GM12875 (cell line): ENCODE data around the gene FGGY.

Experiments
- H3K4me3 ChIP-seq: one replicate; pipeline ENCODE4 v1.5.1; 2011; ENCODE audit warnings: low read depth, low read length, control low read depth
- CTCF ChIP-seq: IDR thresholded peaks from 2 replicates; pipeline ENCODE4 v1.5.1; 2011; ENCODE audit warnings: low read depth, mild to moderate bottlenecking, control low read depth, inconsistent platforms, low read length, moderate library complexity, borderline replicate concordance; ENCODE audit not compliant: insufficient read depth

Gene FGGY

GRCh38 chr1:59333626-59334277 is 36.9 kb downstream of the FGGY start:
- no peak for TF ChIP-seq CTCF
- no peak overlapping the region for H3K4me3 ChIP-seq

DNA sequence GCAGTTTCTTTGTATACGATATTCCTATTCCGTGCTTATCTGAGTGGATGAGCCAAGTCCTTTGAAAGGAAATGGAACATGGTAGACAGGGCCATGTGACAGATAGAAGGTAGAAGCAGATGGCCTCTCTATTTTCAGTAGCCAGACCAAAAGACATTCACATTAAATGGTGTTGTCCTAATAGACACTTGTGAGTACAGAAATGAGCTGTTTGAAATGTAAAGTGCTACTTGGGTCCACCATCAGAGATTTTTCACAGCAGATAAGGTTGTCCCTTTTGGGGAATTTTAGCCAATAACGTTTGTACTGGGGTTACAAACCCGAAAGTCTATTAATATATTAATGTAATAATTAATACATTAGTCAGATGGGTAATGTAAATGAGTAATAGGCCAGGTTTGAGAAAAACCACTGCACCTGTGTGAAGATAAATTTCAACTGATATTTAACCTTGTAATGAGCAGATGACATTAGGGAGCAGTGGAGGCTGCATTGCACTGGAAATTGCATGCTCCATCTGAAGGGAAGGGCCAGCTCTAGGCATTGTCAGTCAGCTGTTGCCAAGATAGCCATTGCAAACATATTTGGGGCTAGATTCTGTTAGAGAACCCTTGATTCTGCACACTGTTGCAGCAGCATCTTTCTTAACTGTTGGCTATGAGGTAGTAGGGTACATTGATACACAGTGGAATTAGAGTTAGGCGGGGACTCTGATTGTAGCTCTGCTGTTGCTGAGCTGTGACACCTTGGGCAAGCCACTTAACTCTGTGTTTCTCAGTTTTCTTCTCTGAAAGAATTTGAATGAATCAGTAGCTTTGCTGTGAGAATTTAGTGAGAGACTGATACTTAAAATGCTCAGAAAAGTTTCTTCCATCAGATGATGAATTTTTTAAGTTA is 43.8 kb downstream of the FGGY start:
- H3K4me3 ChIP-seq: no peak overlapping the region
- no peak for TF ChIP-seq CTCF

DNA sequence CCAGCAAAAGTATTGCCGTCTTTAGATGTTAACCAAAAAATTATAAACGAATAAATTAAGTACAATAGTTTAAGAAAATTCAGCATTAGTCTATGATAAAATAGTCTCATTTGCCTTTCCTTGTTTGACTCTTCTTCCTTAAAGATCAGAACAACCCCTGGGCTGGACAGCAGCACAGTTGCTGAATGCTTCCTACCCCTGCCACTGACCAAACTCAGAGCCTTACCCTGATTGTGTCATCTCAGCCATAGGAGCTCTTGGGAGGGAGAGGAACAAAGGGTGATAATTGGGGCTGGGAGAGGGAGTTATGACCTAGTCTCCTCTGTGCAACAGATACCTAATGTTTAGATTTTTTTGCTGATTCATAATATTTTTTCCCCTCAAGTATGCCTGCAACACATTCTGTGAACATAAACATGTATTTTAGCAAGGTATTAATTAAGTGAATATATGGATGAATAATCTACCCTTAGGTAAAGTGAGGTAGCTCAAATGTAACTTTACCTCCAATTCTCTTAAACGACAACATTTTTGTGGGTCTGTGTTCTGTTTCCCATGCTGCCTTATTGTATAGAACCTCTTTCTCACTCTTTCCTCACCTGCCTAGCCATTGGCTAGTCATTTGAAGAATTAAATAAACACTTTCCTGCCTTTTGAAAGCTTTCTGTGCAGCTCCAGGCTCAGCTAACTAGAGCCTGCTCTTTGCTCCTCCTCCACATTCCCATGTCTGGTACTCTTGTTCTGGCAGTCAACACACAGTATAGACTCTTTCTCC is 46.1 kb downstream of the FGGY start:
- TF ChIP-seq CTCF: no peak
- no peak overlapping the region for H3K4me3 ChIP-seq

DNA sequence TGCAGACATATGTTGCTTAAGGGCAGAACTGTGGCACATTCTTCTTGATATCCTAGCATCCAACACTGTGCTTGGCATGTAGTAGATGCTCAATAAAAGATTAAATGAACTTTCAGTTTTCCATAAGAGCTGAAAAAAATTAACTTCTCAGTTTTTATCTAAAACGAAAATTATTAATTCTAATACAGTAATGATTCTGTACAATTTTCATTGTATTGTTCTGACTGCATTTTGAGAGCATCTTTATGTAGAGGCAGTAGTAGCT is 46.6 kb downstream of the FGGY start:
- no peak overlapping the region for H3K4me3 ChIP-seq
- TF ChIP-seq CTCF: no peak

GRCh38 chr1:59345221-59345620 is 48.3 kb downstream of the FGGY start:
- no peak for TF ChIP-seq CTCF
- H3K4me3 ChIP-seq: no peak overlapping the region

DNA sequence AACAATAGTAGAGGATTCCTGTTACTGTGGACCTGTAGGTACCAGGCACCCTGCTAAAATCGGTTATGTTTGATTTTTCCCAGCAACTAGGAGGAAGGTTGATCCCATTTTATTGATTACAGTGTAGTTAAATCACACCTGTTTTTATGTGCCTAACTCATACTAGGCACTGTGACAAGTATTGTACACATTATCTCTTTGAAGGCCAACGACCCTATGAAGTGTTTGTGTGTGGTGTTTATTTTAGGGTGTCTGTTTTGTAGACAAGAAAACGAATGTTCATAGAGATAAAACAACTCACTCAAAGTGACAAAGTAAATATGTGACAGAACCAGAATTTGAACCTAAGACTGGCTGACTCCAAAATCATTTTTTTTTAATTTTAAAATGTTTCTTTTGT is 49.5 kb downstream of the FGGY start:
- no peak overlapping the region for H3K4me3 ChIP-seq
- TF ChIP-seq CTCF: no peak
